ENCODE data around the gene SCEL.
"Not testable (repeated sequence)": the region's sequence is repeated elsewhere in the genome, so short reads cannot be mapped to it uniquely, and the experiment has no call there.

DNA sequence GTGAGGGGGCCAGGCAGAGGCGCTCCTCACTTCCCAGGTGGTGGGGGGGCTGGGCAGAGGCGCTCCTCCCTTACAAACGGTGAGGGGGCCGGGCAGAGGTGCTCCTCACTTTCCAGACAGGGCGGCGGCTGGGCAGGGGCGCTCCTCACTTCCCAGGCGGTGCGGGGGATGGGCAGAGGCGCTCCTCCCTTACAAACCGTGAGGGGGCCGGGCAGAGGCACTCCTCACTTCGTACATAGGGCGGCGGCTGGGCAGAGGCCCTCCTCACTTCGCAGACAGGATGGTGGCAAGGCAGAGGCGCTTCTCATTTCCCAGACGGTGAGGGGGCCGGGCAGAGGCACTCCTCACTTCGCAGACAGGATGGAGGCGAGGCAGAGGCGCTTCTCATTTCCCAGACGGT is 124.5 kb downstream of the SCEL start:
- TF ChIP-seq, protein P1, sequence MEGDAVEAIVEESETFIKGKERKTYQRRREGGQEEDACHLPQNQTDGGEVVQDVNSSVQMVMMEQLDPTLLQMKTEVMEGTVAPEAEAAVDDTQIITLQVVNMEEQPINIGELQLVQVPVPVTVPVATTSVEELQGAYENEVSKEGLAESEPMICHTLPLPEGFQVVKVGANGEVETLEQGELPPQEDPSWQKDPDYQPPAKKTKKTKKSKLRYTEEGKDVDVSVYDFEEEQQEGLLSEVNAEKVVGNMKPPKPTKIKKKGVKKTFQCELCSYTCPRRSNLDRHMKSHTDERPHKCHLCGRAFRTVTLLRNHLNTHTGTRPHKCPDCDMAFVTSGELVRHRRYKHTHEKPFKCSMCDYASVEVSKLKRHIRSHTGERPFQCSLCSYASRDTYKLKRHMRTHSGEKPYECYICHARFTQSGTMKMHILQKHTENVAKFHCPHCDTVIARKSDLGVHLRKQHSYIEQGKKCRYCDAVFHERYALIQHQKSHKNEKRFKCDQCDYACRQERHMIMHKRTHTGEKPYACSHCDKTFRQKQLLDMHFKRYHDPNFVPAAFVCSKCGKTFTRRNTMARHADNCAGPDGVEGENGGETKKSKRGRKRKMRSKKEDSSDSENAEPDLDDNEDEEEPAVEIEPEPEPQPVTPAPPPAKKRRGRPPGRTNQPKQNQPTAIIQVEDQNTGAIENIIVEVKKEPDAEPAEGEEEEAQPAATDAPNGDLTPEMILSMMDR (conservative IDR thresholded peaks at IDR 0.05; ENCODE audit: low read length) = not testable (repeated sequence)
- not testable (repeated sequence) for TF ChIP-seq EZH2phosphoT487 (IDR thresholded peaks at IDR 0.05; ENCODE audit: borderline replicate concordance, low read depth, low read length)
